ENCODE measurements around the gene PDGFB. TPM values are rescaled to one million over a fixed set of nuclear protein-coding genes. Genes with fewer than 3 reads are reported as not detected.

Gene PDGFB
- total and polyA plus RNA-seq, 2 of the 4 experiments (the other 2 are of a cell fraction) = 0.07 TPM; not detected in 1

DNA sequence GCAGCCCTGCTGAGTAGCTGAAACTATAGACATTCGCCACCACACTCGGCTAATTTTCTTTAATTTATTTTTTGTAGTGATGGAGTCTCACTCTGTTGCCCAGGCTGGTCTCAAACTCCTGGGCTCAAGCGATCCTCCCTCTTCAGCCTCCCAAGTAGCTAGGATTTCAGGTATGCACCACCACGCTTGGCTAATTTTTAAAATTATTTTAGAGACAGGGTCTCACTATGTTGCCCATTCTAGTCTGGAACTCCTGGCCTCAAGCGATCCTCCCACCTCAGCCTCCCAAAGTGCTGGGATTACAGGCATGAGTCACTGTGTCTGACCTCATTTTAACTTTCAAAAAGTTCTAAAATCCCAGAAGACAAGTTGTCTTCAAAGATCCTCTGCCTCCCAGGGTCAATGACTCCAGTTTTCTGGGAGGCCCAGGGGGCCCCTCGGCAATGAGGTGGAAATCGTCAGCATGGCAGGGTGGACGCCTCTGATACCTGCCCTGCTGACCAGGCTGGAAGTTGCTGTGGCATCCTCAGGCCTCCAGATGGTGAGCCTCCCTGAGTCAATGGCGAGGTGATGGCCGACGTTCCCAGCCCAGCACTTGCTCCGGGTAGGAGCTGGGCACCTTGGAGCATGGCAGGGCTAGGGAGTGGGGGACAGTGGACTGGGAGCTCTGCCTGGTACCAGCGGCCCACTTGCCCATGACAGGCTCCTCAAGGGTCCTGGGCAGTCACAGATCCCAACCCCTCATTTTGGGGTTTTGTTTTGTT, 43.5 kb upstream of the PDGFB start:
- Histone ChIP-seq H3K4me1 (ENCODE audit: control insufficient read depth, insufficient read depth, low read length) (peaks cover 25% of the 10 kb centered on the region), H3K18ac (ENCODE audit: low read depth, low read length) (no peak overlapping the region), H3K9me3 (ENCODE audit: control insufficient read depth, insufficient read depth, low read length) (peaks cover 8% of the 10 kb centered on the region), H3K9ac (ENCODE audit: low read depth, low read length) (no peak overlapping the region), H4K91ac (ENCODE audit: insufficient read depth, low read depth, low read length) (peak overlapping the region; percentile 33; the same call in 1 of the 2 replicates), H4K8ac (ENCODE audit: low read depth in 2 of 2, low read length in 2 of 2) (no peak overlapping the region), H2AK9ac (replicated peaks; ENCODE audit: low read depth, low read length, poor library complexity) (peak overlapping the region; percentile 15), H2BK15ac (ENCODE audit: low read depth, low read length) (no peak overlapping the region), H2AFZ (replicated peaks; ENCODE audit: low read length, poor library complexity) (no peak overlapping the region), H2AK5ac (ENCODE audit: low read depth, low read length) (peak overlapping the region; percentile 6), H3K14ac (replicated peaks; ENCODE audit: low read depth, low read length) (no peak overlapping the region), H2BK120ac (ENCODE audit: low read depth, low read length) (peak overlapping the region; percentile 53), H3K36me3 (ENCODE audit: control insufficient read depth, insufficient read depth, low read length) (no peaks in the 10 kb centered on the region), H3K4me3 (ENCODE audit: insufficient read depth, low read depth, low read length) (no peak overlapping the region), H2BK20ac (ENCODE audit: low read depth, low read length) (no peak overlapping the region; the same call in 1 of the 2 replicates), H3K27me3 (ENCODE audit: control insufficient read depth, insufficient read depth, low read length) (no peaks in the 10 kb centered on the region; the same call in 1 of the 2 replicates), H3K79me1 (ENCODE audit: low read depth in 1 of 2, low read length in 2 of 2) (no peaks in the 10 kb centered on the region), H3K23ac (ENCODE audit: low read depth, low read length) (no peak overlapping the region), H3K27ac (ENCODE audit: insufficient read depth, low read length) (no peak overlapping the region), H4K20me1 (ENCODE audit: insufficient read depth, low read length) (no peaks in the 10 kb centered on the region), H3K56ac (ENCODE audit: extremely low read depth, insufficient read depth, low read length) (no peak overlapping the region), H4K5ac (ENCODE audit: low read depth, low read length) (no peak overlapping the region), H3K4me2 (ENCODE audit: low read depth, low read length) (no peak overlapping the region), H2BK5ac (ENCODE audit: low read depth, low read length, poor library complexity, severe bottlenecking) (no peak overlapping the region), H3K9me1 (ENCODE audit: insufficient read depth, low read length) (peaks cover 11% of the 10 kb centered on the region), H3K4ac (ENCODE audit: low read depth, low read length) (0 out of 2 replicates have a peak overlapping the region, but pooled peaks have one; percentile 16)
- DNase-seq (no peak), ATAC-seq (ENCODE audit: low read depth) (no peak)
- ChIA-PET POLR2A (ENCODE audit: unreplicated experiment) (no interaction called here), CTCF (no interaction called here)
- dilution Hi-C loops (cut with HindIII; ENCODE audit: low sequenced_read_pairs, unreplicated experiment) = no loop called here
- intact Hi-C loops (cut with micrococcal nuclease) = no loop called here
- BruUV-seq (replicated peaks) = no TSS peak
- in situ Hi-C loops (cut with MboI; ENCODE audit: low sequenced_read_pairs) = no loop called here
- TF ChIP-seq POLR2A (IDR thresholded peaks at IDR 0.05; ENCODE audit: low read depth, low read length) (no peak), CHD1 (IDR thresholded peaks at IDR 0.05; ENCODE audit: low read depth, low read length) (no peak), MAFK (IDR thresholded peaks at IDR 0.05; ENCODE audit: low read depth, low read length) (no peak), SMC3 (IDR thresholded peaks at IDR 0.05; ENCODE audit: low read depth, low read length) (no peak), FOS (IDR thresholded peaks at IDR 0.05; ENCODE audit: low read depth, low read length) (no peak), MAZ (IDR thresholded peaks at IDR 0.05; ENCODE audit: borderline replicate concordance, low read depth, low read length) (no peak)
- TF ChIP-seq, protein P1, sequence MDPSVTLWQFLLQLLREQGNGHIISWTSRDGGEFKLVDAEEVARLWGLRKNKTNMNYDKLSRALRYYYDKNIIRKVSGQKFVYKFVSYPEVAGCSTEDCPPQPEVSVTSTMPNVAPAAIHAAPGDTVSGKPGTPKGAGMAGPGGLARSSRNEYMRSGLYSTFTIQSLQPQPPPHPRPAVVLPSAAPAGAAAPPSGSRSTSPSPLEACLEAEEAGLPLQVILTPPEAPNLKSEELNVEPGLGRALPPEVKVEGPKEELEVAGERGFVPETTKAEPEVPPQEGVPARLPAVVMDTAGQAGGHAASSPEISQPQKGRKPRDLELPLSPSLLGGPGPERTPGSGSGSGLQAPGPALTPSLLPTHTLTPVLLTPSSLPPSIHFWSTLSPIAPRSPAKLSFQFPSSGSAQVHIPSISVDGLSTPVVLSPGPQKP (IDR thresholded peaks at IDR 0.05; ENCODE audit: borderline replicate concordance, low read depth, low read length) = no peak
- WGBS, 2 experiments (ENCODE audit: extremely low coverage in 2 of 2, insufficient read length in 1 of 2) = 84% methylated on average over 5 of the region's 13 CpGs; no CpG with 5 or more reads in 1 of the 2 experiments

Measured in IMR-90 (cell line).